Measurements from ENCODE around the gene ARSJ. TPM values are rescaled to one million over a fixed set of nuclear protein-coding genes. Genes with fewer than 3 reads are reported as not detected.

Gene ARSJ
- total and polyA plus RNA-seq, 2 experiments from 2014 or later = 4.3 to 6.6 TPM

DNA sequence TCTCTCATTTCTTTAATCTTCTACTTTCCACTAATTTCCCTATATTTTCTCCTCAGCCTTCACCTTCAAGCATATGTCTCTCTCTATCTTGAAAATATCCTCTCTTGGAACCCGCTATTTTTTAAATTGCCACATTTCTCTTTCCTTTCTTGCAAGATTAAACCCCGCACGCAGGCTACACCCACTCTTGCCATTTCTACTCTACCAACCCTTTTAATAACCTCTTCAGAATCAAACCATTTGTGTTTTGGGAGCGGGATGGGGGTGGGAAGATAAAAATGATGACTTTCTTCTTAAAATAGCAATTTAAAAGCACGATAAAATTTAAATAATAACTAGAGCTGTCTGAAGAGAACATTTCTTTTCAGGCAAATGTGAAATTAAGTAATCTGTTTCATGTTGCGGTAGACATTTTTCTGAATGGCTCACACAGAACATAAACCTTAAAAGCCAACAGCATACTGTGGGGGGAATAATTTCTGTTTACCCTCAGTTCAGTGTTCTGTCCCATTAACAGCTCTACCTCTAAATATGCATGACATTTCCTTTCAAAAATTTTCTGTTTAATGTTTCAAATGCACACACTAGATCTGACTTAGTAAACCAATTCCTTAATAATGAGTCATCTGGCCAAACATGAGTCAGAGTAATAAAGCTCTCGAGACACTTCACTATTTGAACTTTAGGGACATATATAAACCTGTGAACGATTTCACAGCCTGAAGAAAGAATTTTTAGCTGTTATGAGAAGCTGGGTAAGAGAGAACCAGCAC, 20.5 kb downstream of the ARSJ start:
- no peaks in the 10 kb centered on the region for H3K9me2 ChIP-seq (ENCODE audit: insufficient read depth)
- no peaks in the 10 kb centered on the region for H3K36me3 ChIP-seq (ENCODE audit: insufficient read depth)
- no peaks in the 10 kb centered on the region for H3K79me2 ChIP-seq (replicated peaks; ENCODE audit: insufficient read depth)
- H3K4me2 ChIP-seq = no peak overlapping the region
- H2AFZ ChIP-seq = no peak overlapping the region
- H3K27me3 Mint-ChIP-seq (ENCODE audit: insufficient read depth, low read depth, poor library complexity) = no peaks in the 10 kb centered on the region
- no peak overlapping the region for H3K4me3 ChIP-seq
- no peak overlapping the region for H3K4me3 Mint-ChIP-seq
- DNase-seq (ENCODE audit: low spot score) (no peak), ATAC-seq (no peak)
- peaks cover 10% of the 10 kb centered on the region for H3K4me1 ChIP-seq (ENCODE audit: insufficient read depth)
- TF ChIP-seq EZH2 (IDR thresholded peaks at IDR 0.05; ENCODE audit: low read depth, unreplicated experiment) = no peak
- TF ChIP-seq, protein P1, sequence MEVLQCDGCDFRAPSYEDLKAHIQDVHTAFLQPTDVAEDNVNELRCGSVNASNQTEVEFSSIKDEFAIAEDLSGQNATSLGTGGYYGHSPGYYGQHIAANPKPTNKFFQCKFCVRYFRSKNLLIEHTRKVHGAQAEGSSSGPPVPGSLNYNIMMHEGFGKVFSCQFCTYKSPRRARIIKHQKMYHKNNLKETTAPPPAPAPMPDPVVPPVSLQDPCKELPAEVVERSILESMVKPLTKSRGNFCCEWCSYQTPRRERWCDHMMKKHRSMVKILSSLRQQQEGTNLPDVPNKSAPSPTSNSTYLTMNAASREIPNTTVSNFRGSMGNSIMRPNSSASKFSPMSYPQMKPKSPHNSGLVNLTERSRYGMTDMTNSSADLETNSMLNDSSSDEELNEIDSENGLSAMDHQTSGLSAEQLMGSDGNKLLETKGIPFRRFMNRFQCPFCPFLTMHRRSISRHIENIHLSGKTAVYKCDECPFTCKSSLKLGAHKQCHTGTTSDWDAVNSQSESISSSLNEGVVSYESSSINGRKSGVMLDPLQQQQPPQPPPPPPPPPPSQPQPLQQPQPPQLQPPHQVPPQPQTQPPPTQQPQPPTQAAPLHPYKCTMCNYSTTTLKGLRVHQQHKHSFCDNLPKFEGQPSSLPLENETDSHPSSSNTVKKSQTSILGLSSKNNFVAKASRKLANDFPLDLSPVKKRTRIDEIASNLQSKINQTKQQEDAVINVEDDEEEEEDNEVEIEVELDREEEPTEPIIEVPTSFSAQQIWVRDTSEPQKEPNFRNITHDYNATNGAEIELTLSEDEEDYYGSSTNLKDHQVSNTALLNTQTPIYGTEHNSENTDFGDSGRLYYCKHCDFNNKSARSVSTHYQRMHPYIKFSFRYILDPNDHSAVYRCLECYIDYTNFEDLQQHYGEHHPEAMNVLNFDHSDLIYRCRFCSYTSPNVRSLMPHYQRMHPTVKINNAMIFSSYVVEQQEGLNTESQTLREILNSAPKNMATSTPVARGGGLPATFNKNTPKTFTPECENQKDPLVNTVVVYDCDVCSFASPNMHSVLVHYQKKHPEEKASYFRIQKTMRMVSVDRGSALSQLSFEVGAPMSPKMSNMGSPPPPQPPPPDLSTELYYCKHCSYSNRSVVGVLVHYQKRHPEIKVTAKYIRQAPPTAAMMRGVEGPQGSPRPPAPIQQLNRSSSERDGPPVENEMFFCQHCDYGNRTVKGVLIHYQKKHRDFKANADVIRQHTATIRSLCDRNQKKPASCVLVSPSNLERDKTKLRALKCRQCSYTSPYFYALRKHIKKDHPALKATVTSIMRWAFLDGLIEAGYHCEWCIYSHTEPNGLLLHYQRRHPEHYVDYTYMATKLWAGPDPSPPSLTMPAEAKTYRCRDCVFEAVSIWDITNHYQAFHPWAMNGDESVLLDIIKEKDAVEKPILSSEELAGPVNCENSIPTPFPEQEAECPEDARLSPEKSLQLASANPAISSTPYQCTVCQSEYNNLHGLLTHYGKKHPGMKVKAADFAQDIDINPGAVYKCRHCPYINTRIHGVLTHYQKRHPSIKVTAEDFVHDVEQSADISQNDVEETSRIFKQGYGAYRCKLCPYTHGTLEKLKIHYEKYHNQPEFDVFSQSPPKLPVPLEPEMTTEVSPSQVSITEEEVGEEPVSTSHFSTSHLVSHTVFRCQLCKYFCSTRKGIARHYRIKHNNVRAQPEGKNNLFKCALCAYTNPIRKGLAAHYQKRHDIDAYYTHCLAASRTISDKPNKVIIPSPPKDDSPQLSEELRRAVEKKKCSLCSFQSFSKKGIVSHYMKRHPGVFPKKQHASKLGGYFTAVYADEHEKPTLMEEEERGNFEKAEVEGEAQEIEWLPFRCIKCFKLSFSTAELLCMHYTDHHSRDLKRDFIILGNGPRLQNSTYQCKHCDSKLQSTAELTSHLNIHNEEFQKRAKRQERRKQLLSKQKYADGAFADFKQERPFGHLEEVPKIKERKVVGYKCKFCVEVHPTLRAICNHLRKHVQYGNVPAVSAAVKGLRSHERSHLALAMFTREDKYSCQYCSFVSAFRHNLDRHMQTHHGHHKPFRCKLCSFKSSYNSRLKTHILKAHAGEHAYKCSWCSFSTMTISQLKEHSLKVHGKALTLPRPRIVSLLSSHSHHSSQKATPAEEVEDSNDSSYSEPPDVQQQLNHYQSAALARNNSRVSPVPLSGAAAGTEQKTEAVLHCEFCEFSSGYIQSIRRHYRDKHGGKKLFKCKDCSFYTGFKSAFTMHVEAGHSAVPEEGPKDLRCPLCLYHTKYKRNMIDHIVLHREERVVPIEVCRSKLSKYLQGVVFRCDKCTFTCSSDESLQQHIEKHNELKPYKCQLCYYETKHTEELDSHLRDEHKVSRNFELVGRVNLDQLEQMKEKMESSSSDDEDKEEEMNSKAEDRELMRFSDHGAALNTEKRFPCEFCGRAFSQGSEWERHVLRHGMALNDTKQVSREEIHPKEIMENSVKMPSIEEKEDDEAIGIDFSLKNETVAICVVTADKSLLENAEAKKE (CRISPR knock-in tag; IDR thresholded peaks at IDR 0.05) = no peak
- no peak for TF ChIP-seq NANOG (IDR thresholded peaks at IDR 0.05; ENCODE audit: borderline replicate concordance)
- TF ChIP-seq, protein P2, sequence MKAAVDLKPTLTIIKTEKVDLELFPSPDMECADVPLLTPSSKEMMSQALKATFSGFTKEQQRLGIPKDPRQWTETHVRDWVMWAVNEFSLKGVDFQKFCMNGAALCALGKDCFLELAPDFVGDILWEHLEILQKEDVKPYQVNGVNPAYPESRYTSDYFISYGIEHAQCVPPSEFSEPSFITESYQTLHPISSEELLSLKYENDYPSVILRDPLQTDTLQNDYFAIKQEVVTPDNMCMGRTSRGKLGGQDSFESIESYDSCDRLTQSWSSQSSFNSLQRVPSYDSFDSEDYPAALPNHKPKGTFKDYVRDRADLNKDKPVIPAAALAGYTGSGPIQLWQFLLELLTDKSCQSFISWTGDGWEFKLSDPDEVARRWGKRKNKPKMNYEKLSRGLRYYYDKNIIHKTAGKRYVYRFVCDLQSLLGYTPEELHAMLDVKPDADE (IDR thresholded peaks at IDR 0.05) = no peak
- TF ChIP-seq EZH2phosphoT487 (IDR thresholded peaks at IDR 0.05; ENCODE audit: unreplicated experiment) = no peak
- TF ChIP-seq, protein P3, sequence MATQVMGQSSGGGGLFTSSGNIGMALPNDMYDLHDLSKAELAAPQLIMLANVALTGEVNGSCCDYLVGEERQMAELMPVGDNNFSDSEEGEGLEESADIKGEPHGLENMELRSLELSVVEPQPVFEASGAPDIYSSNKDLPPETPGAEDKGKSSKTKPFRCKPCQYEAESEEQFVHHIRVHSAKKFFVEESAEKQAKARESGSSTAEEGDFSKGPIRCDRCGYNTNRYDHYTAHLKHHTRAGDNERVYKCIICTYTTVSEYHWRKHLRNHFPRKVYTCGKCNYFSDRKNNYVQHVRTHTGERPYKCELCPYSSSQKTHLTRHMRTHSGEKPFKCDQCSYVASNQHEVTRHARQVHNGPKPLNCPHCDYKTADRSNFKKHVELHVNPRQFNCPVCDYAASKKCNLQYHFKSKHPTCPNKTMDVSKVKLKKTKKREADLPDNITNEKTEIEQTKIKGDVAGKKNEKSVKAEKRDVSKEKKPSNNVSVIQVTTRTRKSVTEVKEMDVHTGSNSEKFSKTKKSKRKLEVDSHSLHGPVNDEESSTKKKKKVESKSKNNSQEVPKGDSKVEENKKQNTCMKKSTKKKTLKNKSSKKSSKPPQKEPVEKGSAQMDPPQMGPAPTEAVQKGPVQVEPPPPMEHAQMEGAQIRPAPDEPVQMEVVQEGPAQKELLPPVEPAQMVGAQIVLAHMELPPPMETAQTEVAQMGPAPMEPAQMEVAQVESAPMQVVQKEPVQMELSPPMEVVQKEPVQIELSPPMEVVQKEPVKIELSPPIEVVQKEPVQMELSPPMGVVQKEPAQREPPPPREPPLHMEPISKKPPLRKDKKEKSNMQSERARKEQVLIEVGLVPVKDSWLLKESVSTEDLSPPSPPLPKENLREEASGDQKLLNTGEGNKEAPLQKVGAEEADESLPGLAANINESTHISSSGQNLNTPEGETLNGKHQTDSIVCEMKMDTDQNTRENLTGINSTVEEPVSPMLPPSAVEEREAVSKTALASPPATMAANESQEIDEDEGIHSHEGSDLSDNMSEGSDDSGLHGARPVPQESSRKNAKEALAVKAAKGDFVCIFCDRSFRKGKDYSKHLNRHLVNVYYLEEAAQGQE (IDR thresholded peaks at IDR 0.05; ENCODE audit: unreplicated experiment) = no peak
- TF ChIP-seq CREB1 (CRISPR knock-in tag; IDR thresholded peaks at IDR 0.05; ENCODE audit: low read depth) = no peak
- TF ChIP-seq, protein P4, sequence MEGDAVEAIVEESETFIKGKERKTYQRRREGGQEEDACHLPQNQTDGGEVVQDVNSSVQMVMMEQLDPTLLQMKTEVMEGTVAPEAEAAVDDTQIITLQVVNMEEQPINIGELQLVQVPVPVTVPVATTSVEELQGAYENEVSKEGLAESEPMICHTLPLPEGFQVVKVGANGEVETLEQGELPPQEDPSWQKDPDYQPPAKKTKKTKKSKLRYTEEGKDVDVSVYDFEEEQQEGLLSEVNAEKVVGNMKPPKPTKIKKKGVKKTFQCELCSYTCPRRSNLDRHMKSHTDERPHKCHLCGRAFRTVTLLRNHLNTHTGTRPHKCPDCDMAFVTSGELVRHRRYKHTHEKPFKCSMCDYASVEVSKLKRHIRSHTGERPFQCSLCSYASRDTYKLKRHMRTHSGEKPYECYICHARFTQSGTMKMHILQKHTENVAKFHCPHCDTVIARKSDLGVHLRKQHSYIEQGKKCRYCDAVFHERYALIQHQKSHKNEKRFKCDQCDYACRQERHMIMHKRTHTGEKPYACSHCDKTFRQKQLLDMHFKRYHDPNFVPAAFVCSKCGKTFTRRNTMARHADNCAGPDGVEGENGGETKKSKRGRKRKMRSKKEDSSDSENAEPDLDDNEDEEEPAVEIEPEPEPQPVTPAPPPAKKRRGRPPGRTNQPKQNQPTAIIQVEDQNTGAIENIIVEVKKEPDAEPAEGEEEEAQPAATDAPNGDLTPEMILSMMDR (conservative IDR thresholded peaks at IDR 0.05; ENCODE audit: low read depth in 2 of 2) = no peak
- peaks cover 25% of the 10 kb centered on the region for H3K4me1 Mint-ChIP-seq
- no peaks in the 10 kb centered on the region for H3K27me3 ChIP-seq (ENCODE audit: insufficient read depth)
- H4K20me1 ChIP-seq (replicated peaks; ENCODE audit: insufficient read depth) = no peaks in the 10 kb centered on the region
- no peak overlapping the region for H3K27ac ChIP-seq (ENCODE audit: low read depth)
- peak overlapping the region; percentile 21; the same call in 1 of the 2 replicates for H3K27ac Mint-ChIP-seq
- H3F3A ChIP-seq (replicated peaks; ENCODE audit: low read depth) = no peaks in the 10 kb centered on the region
- no peaks in the 10 kb centered on the region for H3K9me3 Mint-ChIP-seq
- H3K36me3 Mint-ChIP-seq (ENCODE audit: low read depth) = peaks cover 4% of the 10 kb centered on the region; the same call in 1 of the 3 replicates

Measured in GM23338 (cell line).